ENCODE measurements around the gene MYO16.

MYO16 gene

GRCh38 chr13:108632649-108633167 lies 3.3 kb downstream of the MYO16 start:
- H3K4me1 Mint-ChIP-seq (ENCODE audit: low read depth) = no peaks in the 10 kb centered on the region
- H3K4me3 Mint-ChIP-seq = no peak overlapping the region
- no peaks in the 10 kb centered on the region for H3K36me3 Mint-ChIP-seq (ENCODE audit: low read depth)
- H3K27ac Mint-ChIP-seq = no peak overlapping the region
- no peaks in the 10 kb centered on the region for H3K27me3 Mint-ChIP-seq (ENCODE audit: low read depth)
- H3K9me3 Mint-ChIP-seq = no peaks in the 10 kb centered on the region

- Mint-ChIP-seq H3K36me3 (ENCODE audit: low read depth) (no peaks in the 10 kb centered on the region), H3K4me1 (ENCODE audit: low read depth) (no peaks in the 10 kb centered on the region), H3K27ac (no peak overlapping the region), H3K27me3 (ENCODE audit: low read depth) (no peaks in the 10 kb centered on the region), H3K9me3 (no peaks in the 10 kb centered on the region), H3K4me3 (no peak overlapping the region)
These were observed 9.5 kb downstream of the MYO16 start for GRCh38 chr13:108638901-108639300.

- H3K4me1 Mint-ChIP-seq (ENCODE audit: low read depth) = no peaks in the 10 kb centered on the region
- H3K9me3 Mint-ChIP-seq = peaks cover 13% of the 10 kb centered on the region
- no peaks in the 10 kb centered on the region for H3K36me3 Mint-ChIP-seq (ENCODE audit: low read depth)
These were observed 14.4 kb downstream of the MYO16 start for GRCh38 chr13:108643646-108644353.

GRCh38 chr13:108645376-108645775 lies 16.0 kb downstream of the MYO16 start:
- H3K27me3 Mint-ChIP-seq (ENCODE audit: low read depth) = no peaks in the 10 kb centered on the region
- no peaks in the 10 kb centered on the region for H3K36me3 Mint-ChIP-seq (ENCODE audit: low read depth)
- H3K9me3 Mint-ChIP-seq = peaks cover 13% of the 10 kb centered on the region
- no peak overlapping the region for H3K27ac Mint-ChIP-seq
- no peak overlapping the region for H3K4me3 Mint-ChIP-seq
- H3K4me1 Mint-ChIP-seq (ENCODE audit: low read depth) = no peaks in the 10 kb centered on the region

More at GRCh38 chr13:108643646-108644353, 14.4 kb downstream of the MYO16 start:
- H3K4me3 Mint-ChIP-seq = no peak overlapping the region
- H3K27ac Mint-ChIP-seq = no peak overlapping the region
- no peaks in the 10 kb centered on the region for H3K27me3 Mint-ChIP-seq (ENCODE audit: low read depth)

GRCh38 chr13:108650271-108650670 lies 20.9 kb downstream of the MYO16 start:
- H3K36me3 Mint-ChIP-seq (ENCODE audit: low read depth) = no peaks in the 10 kb centered on the region
- H3K9me3 Mint-ChIP-seq = peaks cover 7% of the 10 kb centered on the region
- H3K4me1 Mint-ChIP-seq (ENCODE audit: low read depth) = no peaks in the 10 kb centered on the region
- H3K27me3 Mint-ChIP-seq (ENCODE audit: low read depth) = no peaks in the 10 kb centered on the region
- no peak overlapping the region for H3K4me3 Mint-ChIP-seq
- H3K27ac Mint-ChIP-seq = no peak overlapping the region

GRCh38 chr13:108656742-108657141 lies 27.3 kb downstream of the MYO16 start:
- H3K36me3 Mint-ChIP-seq (ENCODE audit: low read depth) = no peaks in the 10 kb centered on the region
- no peaks in the 10 kb centered on the region for H3K4me1 Mint-ChIP-seq (ENCODE audit: low read depth)
- no peaks in the 10 kb centered on the region for H3K27me3 Mint-ChIP-seq (ENCODE audit: low read depth)
- no peak overlapping the region for H3K27ac Mint-ChIP-seq
- no peak overlapping the region for H3K4me3 Mint-ChIP-seq
- no peaks in the 10 kb centered on the region for H3K9me3 Mint-ChIP-seq

GRCh38 chr13:108657519-108657918 lies 28.1 kb downstream of the MYO16 start:
- Mint-ChIP-seq H3K27ac (no peak overlapping the region), H3K27me3 (ENCODE audit: low read depth) (no peaks in the 10 kb centered on the region), H3K4me1 (ENCODE audit: low read depth) (no peaks in the 10 kb centered on the region), H3K36me3 (ENCODE audit: low read depth) (no peaks in the 10 kb centered on the region), H3K4me3 (no peak overlapping the region), H3K9me3 (no peaks in the 10 kb centered on the region)

- H3K4me1 Mint-ChIP-seq (ENCODE audit: low read depth) = no peaks in the 10 kb centered on the region
- no peaks in the 10 kb centered on the region for H3K36me3 Mint-ChIP-seq (ENCODE audit: low read depth)
- no peak overlapping the region for H3K27ac Mint-ChIP-seq
- no peaks in the 10 kb centered on the region for H3K9me3 Mint-ChIP-seq
- H3K27me3 Mint-ChIP-seq (ENCODE audit: low read depth) = no peaks in the 10 kb centered on the region
- H3K4me3 Mint-ChIP-seq = no peak overlapping the region
These were observed 33.1 kb downstream of the MYO16 start for GRCh38 chr13:108662528-108662927.

GRCh38 chr13:108663710-108664109 lies 34.3 kb downstream of the MYO16 start:
- Mint-ChIP-seq H3K9me3 (no peaks in the 10 kb centered on the region), H3K4me1 (ENCODE audit: low read depth) (no peaks in the 10 kb centered on the region), H3K27me3 (ENCODE audit: low read depth) (no peaks in the 10 kb centered on the region), H3K27ac (no peak overlapping the region), H3K36me3 (ENCODE audit: low read depth) (no peaks in the 10 kb centered on the region), H3K4me3 (no peak overlapping the region)

- no peak overlapping the region for H3K4me3 Mint-ChIP-seq
- no peaks in the 10 kb centered on the region for H3K27me3 Mint-ChIP-seq (ENCODE audit: low read depth)
- no peaks in the 10 kb centered on the region for H3K4me1 Mint-ChIP-seq (ENCODE audit: low read depth)
- H3K36me3 Mint-ChIP-seq (ENCODE audit: low read depth) = no peaks in the 10 kb centered on the region
- H3K9me3 Mint-ChIP-seq = no peaks in the 10 kb centered on the region
- H3K27ac Mint-ChIP-seq = no peak overlapping the region
These were observed 37.8 kb downstream of the MYO16 start for GRCh38 chr13:108667205-108667604.

GRCh38 chr13:108669381-108669780 lies 40.0 kb downstream of the MYO16 start:
- H3K9me3 Mint-ChIP-seq = no peaks in the 10 kb centered on the region
- no peak overlapping the region for H3K4me3 Mint-ChIP-seq
- no peaks in the 10 kb centered on the region for H3K4me1 Mint-ChIP-seq (ENCODE audit: low read depth)
- H3K27me3 Mint-ChIP-seq (ENCODE audit: low read depth) = no peaks in the 10 kb centered on the region
- H3K36me3 Mint-ChIP-seq (ENCODE audit: low read depth) = no peaks in the 10 kb centered on the region
- H3K27ac Mint-ChIP-seq = no peak overlapping the region

GRCh38 chr13:108674346-108674745 lies 44.9 kb downstream of the MYO16 start:
- Mint-ChIP-seq H3K9me3 (no peaks in the 10 kb centered on the region), H3K27me3 (ENCODE audit: low read depth) (no peaks in the 10 kb centered on the region), H3K36me3 (ENCODE audit: low read depth) (no peaks in the 10 kb centered on the region), H3K4me3 (no peak overlapping the region), H3K27ac (no peak overlapping the region), H3K4me1 (ENCODE audit: low read depth) (no peaks in the 10 kb centered on the region)

- H3K27me3 Mint-ChIP-seq (ENCODE audit: low read depth) = no peaks in the 10 kb centered on the region
These were observed 45.4 kb downstream of the MYO16 start for GRCh38 chr13:108674771-108675170.

GRCh38 chr13:108676620-108677019 lies 47.2 kb downstream of the MYO16 start:
- H3K4me1 Mint-ChIP-seq (ENCODE audit: low read depth) = no peaks in the 10 kb centered on the region
- no peak overlapping the region for H3K27ac Mint-ChIP-seq
- no peaks in the 10 kb centered on the region for H3K27me3 Mint-ChIP-seq (ENCODE audit: low read depth)
- no peaks in the 10 kb centered on the region for H3K36me3 Mint-ChIP-seq (ENCODE audit: low read depth)
- H3K9me3 Mint-ChIP-seq = no peaks in the 10 kb centered on the region
- no peak overlapping the region for H3K4me3 Mint-ChIP-seq

More at GRCh38 chr13:108674771-108675170, 45.4 kb downstream of the MYO16 start:
- H3K4me1 Mint-ChIP-seq (ENCODE audit: low read depth) = no peaks in the 10 kb centered on the region
- H3K4me3 Mint-ChIP-seq = no peak overlapping the region
- H3K36me3 Mint-ChIP-seq (ENCODE audit: low read depth) = no peaks in the 10 kb centered on the region
- no peaks in the 10 kb centered on the region for H3K9me3 Mint-ChIP-seq
- H3K27ac Mint-ChIP-seq = no peak overlapping the region

- Mint-ChIP-seq H3K9me3 (no peaks in the 10 kb centered on the region), H3K36me3 (ENCODE audit: low read depth) (no peaks in the 10 kb centered on the region), H3K4me1 (ENCODE audit: low read depth) (no peaks in the 10 kb centered on the region), H3K27ac (no peak overlapping the region), H3K4me3 (no peak overlapping the region), H3K27me3 (ENCODE audit: low read depth) (no peaks in the 10 kb centered on the region)
These were observed 48.4 kb downstream of the MYO16 start for GRCh38 chr13:108677806-108678205.

Measured in T-helper 1 cell treated with Interleukin-12 subunit alpha and Interleukin-12 subunit beta and Interleukin-4 antibody, amounts not matched to agents 30 μg/mL and 1 μg/mL, for 36 hours (primary cell).